NCI-H345 treated with DMSO at 0.1 percent for 48 hours (cell line): ENCODE measurements around the gene HAAO.

Experiments
- DNase-seq: peaks from one replicate; lab custom pipeline; 2025; ENCODE audit not compliant: unreplicated experiment; lab: John Stamatoyannopoulos, UW

HAAO gene

DNA sequence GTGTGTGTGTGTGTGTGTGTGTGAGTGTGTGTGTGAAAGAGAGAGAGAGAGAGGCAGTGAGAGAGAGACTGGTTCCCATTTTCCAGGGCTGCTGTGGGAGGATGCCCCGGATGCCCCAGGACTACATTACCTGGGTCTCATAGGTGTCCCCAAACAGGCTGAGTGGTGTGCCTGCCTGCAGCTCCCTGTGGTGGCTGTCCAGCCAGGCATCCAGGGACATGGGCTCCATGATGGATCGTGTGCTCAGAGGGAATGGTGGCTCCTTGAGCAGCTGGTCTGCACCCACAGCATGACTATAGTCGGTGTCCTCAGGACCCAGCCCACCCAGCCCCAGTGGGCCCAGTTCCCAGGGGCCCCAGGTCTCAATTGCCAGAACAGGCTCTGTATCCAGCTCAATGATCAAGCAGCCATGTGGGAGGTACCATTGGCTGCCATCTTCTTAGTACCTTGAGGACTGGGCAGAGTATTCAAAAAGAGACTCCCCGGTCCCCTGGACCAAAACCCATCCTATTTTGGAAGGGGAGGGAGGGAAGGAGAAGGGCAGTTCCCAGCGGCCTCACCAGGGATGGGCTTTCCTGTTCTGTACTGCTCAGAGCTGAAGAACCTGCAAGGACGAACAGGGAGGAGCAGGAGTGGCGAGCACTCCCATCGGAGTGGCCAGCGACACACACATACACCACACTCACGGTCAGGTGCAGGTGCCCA lies 22.6 kb downstream of the HAAO start:
- no peak for DNase-seq

DNA sequence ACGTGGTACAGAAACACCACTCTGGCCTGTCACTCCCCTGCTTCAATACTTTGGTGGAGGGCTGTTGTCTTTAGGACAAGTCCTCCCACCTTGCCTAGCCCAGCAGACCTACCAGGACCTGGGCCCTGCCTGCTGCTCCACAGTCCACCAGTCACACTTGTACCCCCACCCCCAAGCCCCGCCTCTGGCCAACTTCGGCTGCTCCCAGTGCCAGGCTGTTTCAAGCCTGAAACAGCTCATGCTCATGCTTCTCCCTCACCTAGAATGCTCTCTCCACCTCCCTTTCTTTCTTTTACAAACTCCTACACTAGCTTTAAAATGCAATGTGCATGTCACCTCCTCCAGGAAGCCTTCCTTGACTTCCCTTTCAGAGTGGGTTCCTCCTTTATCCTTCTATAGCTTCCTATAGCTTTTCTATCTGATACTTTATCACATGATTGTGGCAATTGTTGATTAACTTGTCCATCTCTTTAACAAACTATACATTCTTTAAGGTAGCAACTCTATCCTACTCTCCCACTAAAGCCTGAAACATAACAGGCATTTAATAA lies 23.6 kb downstream of the HAAO start:
- no peak for DNase-seq

DNA sequence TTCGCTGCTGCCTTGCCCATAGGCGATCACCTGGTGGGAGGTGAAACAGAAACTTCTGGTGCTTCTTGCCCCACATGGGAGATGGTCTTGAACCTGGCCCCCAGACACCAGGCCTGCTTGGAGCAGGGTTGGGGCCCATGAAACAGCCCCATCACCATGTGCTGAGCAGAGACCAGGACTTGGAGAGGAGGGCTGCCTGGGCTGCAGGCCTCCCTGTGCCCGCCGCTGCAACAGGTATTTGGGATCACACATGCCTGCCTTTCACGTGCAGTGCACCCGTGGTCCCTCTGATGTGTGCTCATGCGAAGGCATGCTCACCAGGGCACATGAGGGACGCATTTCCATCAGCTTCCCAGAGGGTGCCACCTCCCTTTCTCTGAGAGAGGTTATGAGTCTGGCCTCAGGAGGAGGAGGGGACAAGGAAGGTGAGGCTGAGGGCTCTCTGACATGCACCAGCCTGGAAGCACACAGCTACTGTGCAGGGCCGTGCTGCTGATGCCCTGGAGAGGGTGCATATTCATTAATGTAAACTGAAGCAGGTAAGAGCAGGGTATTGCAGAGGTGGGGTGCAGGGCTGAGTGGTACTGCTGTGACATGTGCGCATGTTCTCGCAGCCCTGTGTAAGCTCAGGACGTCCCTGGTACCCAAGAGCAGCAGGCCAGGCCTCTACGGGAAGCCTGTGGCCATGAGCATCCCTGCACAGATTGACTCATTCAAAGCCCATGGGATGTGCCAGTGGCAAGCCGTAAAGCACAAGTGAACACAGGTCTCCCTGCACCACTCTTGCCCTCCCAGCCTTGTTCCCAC lies 24.3 kb downstream of the HAAO start:
- no peak for DNase-seq

DNA sequence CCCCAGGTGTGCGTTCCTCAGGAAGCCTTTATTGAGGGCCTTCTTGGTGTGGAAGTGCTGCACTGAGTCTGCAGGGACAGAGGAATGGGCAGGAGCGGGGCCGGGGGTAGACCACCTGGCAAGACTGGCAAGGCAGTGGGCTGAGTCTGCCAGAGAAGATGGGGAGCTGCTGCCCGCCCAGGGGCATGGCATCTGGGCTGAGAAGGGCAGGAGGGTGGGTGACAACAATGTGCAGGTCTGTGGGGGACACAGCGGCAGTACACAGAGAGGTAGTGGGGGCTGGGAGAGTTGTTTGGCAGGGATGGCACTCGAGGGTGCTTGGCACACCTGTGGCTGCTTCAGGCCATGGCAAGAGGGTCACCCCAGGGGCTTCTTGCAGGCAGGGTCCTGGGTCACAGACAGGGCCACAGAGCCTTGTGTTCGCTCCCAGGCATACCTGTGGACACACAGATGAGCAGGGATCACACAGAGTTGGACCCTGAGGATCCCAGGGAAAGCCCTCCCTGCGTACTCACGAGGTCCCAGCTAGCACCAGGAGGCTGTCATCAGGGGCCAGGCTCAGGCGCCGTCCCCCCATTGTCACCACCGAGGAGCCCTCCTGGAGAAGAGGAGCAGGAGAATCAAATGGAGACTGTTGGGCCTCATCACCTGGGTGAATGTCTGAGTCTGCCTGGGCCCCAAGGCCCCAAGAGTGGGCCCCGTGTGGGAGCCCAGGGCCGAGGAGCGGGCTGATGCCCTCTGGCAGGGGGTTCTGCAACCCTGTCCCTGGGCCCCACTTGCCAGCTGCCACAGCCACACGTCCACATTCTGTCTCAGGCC lies 25.1 kb downstream of the HAAO start:
- no peak for DNase-seq

DNA sequence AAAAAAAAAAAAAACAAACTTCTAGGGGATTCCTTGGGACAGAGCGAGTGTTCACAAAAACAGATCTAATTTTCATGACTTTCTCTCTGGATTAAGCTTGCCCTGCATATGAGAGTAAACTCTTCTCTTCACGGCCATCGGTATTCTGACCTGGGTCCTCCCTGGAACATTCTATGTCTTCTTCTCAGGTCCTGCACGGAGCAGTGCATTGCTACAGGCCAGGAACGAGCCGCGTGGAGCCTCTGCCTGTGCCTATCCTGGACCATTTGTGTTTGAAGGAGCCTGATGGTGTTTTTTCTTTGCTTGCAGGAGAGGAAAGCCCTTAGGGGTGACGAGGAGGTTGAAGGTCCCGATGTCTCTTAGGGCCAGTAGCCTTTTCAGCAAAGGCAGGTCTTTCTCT lies 26.7 kb downstream of the HAAO start:
- DNase-seq: no peak

DNA sequence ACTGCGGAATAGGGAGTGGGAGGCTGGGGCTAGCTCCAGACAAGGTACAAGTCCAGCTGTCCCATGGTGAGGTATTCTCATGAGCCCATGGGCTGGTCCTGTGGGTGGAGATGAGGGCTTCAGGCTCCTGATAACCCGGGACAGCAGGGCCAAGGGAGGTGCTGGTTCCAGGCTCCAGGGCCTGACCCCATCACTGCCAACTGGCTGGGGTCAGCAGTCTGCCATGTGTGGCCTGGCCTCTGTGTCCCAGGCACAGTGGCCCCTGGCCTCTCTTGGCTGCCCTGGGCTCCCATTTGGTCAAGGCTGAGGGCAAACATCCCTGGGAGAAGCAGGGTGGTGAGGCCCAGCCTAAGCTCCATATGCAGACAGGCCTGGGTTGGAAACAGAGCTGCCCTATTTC lies 27.5 kb downstream of the HAAO start:
- DNase-seq: no peak

DNA sequence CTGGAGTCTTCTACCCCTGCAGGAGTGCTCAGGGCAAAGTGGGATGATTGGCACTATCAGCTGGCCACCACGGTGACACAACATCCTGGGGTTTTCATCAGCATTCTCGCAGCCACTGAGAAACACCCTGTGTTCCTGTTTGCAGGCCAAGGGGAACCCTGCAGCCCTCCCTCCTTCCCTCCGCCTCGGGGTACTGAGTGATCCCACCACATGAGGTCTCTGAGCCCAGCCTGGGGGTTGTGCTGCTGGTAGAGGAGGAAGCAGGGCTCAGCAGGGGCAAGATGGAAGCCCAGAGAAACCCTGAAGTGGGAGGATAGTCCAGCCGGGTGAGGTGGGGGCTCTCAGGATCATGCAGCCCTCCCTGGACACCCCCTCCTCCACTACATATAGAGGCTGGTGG lies 28.3 kb downstream of the HAAO start, which contains the start of gene OXER1:
OXER1 (minus strand) TSS at position 40 of the 400 bp plus-strand sequence. CDS start 73 bp downstream, outside the sequence.
- DNase-seq: no peak

DNA sequence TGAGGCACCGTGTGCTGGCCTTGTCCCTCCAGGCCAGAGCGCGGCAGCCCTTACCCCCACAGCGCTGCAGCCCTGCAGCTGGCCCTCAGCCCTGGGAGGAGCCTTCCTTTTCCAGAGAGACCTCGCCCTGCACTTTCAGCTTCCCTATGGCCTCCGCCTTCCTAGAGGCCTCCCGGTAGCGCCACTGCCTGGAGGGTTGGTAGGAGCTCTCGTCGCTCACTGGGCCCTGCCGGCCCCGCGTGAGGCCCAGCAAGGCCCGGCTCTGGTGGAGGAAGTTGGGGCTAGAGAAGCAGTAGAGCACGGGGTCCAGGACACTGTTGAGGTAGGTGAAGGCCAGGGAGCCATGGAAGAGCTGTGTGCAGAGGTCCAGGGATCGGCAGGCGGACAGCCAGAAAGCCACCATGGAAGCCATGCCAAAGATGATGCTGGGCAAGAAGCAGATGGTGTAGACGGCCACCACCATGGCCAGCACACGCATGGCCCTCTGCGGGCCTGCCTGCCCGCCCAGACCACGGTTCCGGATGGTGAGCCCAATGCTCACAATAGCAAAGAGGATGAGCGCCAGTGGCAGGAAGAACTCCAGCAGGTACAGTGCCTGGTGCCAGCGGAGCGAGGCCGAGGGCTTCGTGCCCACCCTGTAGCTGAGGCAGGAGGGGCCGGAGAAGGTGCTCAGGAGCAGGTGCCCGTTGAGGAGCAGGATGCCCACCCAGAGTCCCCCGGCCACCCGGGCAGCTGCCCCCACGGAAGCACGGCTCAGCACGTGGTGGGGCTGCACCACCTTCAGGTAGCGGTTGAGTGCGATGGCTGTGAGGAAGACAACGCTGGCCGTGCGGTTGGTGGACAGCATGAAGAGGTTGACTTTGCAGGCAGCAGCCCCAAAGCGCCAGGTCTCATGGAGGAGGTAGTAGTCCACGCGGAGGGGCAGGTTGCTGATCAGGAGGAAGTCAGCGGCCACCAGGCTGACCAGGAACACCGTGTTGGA lies 29.3 kb downstream of the HAAO start:
- DNase-seq: no peak

DNA sequence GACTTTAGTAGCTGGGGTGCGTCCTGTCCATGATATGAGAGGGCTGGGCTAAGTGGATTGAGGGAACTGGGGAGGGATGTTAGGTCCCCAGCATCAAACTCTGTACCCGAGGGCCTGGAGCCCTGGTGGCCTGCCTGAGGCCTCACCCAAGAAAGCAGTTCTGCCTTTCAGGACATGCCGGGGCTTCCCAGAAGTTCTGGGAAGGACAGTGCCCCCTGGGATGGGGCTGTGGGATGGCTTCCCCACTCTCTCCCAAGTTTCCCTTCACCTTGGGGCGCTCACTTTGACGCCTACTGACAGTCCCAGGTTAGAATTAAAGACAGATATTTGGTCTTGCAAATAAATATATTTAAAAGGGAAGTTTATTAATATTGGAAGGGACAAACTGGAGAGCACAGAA lies 30.2 kb downstream of the HAAO start:
- no peak for DNase-seq

DNA sequence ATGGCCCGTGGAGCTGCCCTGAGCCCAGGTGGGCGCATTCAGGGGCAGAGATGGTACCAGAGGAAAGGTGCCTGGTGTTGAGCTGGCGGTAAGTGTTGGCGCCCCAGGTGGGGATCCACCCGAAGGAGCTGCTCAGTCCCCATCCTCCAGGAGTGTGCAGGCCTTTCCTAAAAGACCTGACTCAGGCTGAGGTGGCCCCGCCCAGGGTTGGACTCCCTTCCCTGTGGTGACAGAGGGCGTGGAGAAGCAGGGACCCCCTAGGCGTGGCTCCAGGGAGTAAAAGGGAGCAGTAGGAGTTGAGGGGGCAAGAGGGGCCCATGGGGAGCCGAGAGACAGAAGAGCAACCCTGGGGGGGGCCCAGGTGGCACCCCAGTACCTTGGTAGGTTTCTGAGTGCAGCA lies 30.8 kb downstream of the HAAO start:
- no peak for DNase-seq

DNA sequence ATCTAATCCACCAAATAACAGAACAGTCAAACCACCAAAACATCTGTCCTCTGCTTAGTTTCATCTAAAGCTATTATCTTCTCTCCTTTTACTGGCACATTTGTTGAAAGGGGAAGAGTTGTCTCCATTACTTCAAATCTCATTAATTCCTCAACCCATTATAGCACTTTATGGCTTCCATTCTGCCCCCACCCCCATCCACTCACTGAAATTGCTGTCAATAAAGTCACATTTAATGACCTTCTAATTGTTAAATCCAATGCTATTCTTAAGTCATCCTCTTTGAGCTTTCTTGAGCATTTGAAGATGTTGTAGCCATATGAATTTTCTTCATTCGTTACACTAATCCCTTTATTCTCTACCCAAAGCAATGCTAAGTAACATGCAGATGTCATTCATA lies 33.6 kb downstream of the HAAO start:
- no peak for DNase-seq

DNA sequence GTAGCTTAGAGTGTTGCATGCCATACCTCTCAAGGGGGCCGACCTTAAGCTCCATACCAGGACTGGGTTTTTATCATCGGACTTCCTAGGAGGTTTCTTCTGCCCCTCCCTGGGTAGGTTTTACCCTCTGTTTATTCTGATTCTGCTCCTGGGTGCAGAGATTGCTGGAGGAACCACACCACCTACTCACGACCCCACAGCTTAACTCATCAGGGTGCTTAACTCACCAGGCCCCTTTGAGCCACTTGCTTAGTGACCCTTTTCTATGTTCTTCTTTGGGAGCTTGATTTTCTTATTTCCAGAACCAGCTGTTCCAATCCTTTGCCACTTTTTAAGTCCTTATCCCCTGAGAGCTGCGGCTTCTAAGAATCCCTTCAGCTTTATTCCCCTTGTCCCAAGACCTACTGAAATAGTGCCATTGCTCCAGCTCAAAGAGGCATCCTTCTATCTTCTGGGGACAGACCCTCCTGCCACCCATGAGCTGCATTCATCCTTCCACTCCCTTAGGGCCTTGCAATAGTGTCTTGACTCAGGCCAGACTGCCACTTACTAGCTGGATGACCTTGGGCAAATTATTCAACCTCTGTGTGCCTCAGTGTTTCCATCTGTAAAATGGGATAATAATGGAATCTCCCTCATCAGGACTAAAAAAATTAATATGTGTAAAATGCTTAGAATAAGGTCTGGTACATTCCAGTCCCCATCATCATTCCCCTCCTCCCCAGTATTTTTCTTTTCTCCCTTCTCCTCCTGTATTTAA lies 34.2 kb downstream of the HAAO start:
- DNase-seq: no peak

DNA sequence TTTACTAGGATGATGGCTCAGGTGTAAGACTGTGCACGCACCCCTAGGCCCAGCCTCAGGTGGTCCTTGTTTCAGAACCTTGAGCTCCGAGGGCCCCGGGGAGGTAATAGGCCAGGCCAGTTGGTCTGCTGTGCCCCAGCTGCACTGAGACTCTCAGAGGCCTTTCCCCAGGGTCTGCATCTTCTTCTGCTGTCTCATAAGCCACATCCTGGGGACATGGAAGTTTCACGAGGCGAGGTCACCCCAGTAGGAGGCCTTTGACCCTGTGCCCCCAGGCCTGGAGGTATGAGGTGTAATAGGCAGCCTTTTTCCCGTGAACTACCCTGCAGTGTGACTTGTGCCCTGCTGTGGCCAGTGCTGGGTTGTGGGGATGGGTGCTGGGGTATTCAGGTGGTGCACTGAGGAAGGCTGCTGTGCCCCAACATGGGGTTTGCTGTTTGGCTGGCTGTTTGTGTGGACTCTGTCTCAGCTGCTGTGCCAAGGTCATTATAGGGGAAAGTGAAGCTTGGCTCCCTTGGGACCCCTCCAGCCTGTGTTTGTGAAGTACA lies 35.3 kb downstream of the HAAO start:
- DNase-seq: no peak

DNA sequence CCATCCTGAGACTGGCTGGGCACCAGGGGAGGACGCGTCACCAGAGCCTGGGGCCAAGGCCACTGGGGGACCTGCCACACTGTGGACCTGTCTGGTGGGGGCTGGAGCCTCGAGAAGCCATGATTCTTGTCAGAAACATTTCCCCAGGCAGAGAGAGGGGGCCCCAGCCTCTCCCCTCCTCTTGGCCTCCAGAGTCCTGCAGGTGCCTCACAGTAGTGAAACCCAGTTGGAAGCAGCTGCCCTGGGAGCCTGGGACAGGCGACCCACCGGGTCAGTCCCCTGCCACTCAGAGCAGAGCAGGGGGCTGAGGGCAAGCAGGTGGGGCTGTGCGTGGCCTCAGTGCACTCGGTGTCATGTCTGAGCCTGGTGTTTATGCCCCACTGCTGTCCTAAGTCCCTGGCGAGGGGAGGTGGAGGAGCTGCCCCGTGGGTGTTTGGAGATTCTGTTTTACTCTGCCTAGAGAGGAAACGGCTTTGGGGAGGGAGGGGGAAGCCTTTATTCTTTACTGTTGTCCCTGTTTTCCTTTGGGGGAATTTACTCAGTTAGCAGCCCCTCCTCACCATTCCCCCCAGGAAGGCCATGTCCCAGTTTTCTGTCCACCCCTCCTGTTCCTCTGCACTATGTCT lies 36.1 kb downstream of the HAAO start:
- no peak for DNase-seq

DNA sequence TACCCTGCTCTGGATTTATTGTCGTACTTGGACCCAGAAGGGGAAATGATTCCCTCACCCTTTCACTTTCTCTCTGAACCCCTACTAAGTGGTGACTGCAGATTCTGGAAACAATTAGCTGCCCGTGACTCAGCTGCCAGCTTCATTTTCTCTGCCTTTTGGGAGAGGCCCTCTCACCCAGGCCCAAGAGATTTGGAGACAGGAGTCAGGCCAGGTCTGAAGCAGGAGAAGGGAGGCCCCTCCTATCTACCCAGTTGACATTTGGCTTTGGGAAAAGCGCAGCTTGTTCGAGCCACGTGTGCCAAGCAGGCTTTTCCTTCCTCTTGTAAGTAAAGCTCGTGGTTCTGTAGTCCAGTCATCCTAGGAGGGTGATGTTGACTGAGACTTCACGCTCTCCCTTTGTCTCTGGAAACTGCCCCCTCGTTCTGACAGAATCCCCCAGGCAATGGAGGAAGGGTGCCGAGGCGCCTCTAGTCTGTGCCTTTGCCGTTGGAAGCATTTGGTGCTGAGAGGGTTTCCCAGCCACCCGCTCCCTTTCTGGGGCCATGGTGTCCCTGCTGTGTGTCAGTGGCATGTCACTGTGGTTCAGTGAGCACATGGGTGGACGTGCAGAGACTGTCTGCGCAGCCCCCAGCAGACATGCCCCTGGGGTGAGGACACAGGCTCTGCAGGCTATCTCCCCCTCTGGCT lies 37.0 kb downstream of the HAAO start:
- no peak for DNase-seq

DNA sequence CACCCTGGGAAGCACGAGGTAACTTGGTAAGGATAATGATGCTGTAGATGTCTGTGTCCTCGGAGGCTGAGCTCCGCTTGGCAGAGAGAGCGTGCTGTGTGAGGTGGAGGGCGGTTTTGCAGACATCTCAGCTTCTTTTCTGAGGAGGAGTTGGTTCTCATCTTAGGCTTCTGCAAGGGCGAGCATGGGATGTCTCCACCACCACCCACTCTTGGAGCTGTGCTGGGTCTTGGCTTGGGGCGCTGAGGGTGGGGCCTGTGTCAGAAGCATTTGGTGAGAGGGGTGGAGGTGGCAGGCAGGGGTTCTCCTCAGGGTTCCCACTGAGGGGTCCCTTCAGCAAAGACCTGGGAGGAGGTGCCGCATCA lies 37.6 kb downstream of the HAAO start:
- DNase-seq: no peak

DNA sequence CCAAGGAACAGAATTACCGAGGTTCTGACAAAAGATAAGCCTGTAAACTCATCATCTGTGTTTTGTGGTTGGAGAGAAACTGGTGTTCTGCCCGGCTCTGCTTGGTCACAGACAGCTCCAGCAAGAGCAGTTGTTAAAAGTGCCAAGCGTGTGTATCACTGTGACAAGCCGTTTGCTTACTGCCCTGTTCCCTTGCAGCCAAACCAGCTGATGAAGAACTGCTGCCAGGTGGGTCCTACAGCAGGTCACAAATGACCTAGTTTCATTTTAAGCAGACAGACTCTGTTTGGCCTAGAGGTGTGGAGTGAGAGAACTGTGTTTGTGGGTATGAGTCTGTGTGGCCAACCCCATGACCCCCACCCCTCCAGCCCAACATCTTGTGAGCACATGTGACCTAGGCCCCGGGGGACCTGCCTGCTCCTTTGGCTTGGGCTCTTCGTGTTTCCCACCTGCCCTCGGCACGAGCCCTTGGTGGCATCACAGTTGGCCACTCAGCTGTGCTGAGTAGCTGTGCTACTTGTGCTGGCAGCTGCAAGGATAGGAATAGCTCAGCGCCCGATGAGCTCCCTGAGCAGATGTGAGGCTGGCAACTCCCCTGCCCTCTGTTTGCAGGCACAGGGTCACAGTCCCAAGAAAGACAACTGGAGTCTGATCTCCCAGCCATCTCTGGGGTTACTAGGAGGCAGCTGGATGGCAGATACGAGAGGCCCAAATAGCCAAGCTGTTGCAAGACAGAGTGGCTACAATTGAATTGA lies 38.2 kb downstream of the HAAO start:
- no peak for DNase-seq
